Right atrium auricular region (tissue), 2 donors: ENCODE results near the gene NVL. TPM values are rescaled to one million over a fixed set of nuclear protein-coding genes. Genes with fewer than 3 reads are reported as not detected.

Experiments
- DNase-seq: peaks from one replicate; pipeline ENCODE4 v3.0.0-alpha.2; 2019; ENCODE audit warnings: low spot score
- H3K27ac ChIP-seq, 2 donors: fragments of 200-600 bp; sonication (generic); 1 replicate in 1 of 2; 2 replicates in 1 of 2; pipeline ENCODE4 v1.5.1; 2016 to 2019
- H3K27me3 ChIP-seq, 2 donors: fragments of 200-600 bp; sonication (generic); one replicate each; pipeline versions ENCODE4 v1.5.1 to v1.6.0; 2017 to 2019
- H3K36me3 ChIP-seq: fragments of 200-600 bp; sonication (generic); one replicate; pipeline ENCODE4 v1.5.1; 2016
- H3K4me1 ChIP-seq, 2 donors: fragments of 200-600 bp; sonication (generic); one replicate each; pipeline versions ENCODE4 v1.5.1 to v1.6.0; 2017 to 2019
- H3K4me3 ChIP-seq, 2 donors: fragments of 200-600 bp; sonication (generic); 1 replicate in 1 of 2; 2 replicates in 1 of 2; pipeline ENCODE4 v1.5.1; 2017 to 2019; ENCODE audit warnings: mild to moderate bottlenecking in 1 of 2, moderate library complexity in 1 of 2
- H3K9me3 ChIP-seq, 2 donors: fragments of 200-600 bp; sonication (generic); one replicate each; pipeline ENCODE4 v1.5.1; 2019
- CTCF ChIP-seq, 2 donors: fragments of 200-600 bp; sonication (generic); IDR thresholded peaks; one replicate each; pipeline ENCODE4 v1.5.1; 2019; ENCODE audit warnings: antibody characterized with exemption in 2 of 2
- total RNA-seq, 2 donors: library from RNA; depleted of rRNA; stranded (reverse); fragments of >200 nt; gene quantifications; one replicate each; pipeline ENCODE4 v1.1.0, GENCODE V29; 2016

NVL gene
- total RNA-seq, 2 donors from 2014 or later, result 7.5 to 8.3 TPM

- no peak overlapping the region for H3K4me3 ChIP-seq
- H3K27me3 ChIP-seq, result no peaks in the 10 kb centered on the region
- no peak for TF ChIP-seq CTCF (IDR thresholded peaks at IDR 0.05)
- no peak overlapping the region for H3K27ac ChIP-seq
- H3K36me3 ChIP-seq, result no peaks in the 10 kb centered on the region
- no peaks in the 10 kb centered on the region for H3K9me3 ChIP-seq
- DNase-seq, result no peak
- H3K4me1 ChIP-seq, result peaks cover 0 to 22% of the 10 kb centered on the region in 2 donors
These were observed 1.4 kb upstream of the NVL start for GRCh38 chr1:224331326-224331725.

GRCh38 chr1:224329484-224329841, 509 bp downstream of the NVL start:
- Histone ChIP-seq H3K4me1 (peaks cover 0 to 22% of the 10 kb centered on the region in 2 donors), H3K4me3 (peak overlapping the region; percentile 83 to 91), H3K27me3 (no peaks in the 10 kb centered on the region), H3K27ac (peak overlapping the region; percentile 92 to 93), H3K36me3 (no peaks in the 10 kb centered on the region), H3K9me3 (no peaks in the 10 kb centered on the region)
- no peak for TF ChIP-seq CTCF (IDR thresholded peaks at IDR 0.05)
- no peak for DNase-seq

- no peak overlapping the region for H3K27ac ChIP-seq
- H3K4me1 ChIP-seq, result peaks cover 0 to 22% of the 10 kb centered on the region in 2 donors
- peak overlapping the region in 1 of 2 donors; percentile 83 for H3K4me3 ChIP-seq
- no peak for TF ChIP-seq CTCF (IDR thresholded peaks at IDR 0.05)
- no peaks in the 10 kb centered on the region for H3K36me3 ChIP-seq
- no peaks in the 10 kb centered on the region for H3K27me3 ChIP-seq
- no peaks in the 10 kb centered on the region for H3K9me3 ChIP-seq
- DNase-seq, result no peak
These were observed 1.3 kb downstream of the NVL start for GRCh38 chr1:224328644-224329043.

- no peaks in the 10 kb centered on the region for H3K27me3 ChIP-seq
- H3K27ac ChIP-seq, result no peak overlapping the region
- DNase-seq, result no peak
- H3K9me3 ChIP-seq, result no peaks in the 10 kb centered on the region
- H3K36me3 ChIP-seq, result no peaks in the 10 kb centered on the region
- no peak for TF ChIP-seq CTCF (IDR thresholded peaks at IDR 0.05)
- no peak overlapping the region for H3K4me3 ChIP-seq
- H3K4me1 ChIP-seq, result peaks cover 0 to 19% of the 10 kb centered on the region in 2 donors
These were observed 4.0 kb downstream of the NVL start for GRCh38 chr1:224325959-224326358.

- no peak for TF ChIP-seq CTCF (IDR thresholded peaks at IDR 0.05)
- no peak overlapping the region for H3K4me3 ChIP-seq
- no peaks in the 10 kb centered on the region for H3K36me3 ChIP-seq
- H3K27ac ChIP-seq, result no peak overlapping the region
- no peaks in the 10 kb centered on the region for H3K4me1 ChIP-seq
- H3K9me3 ChIP-seq, result no peaks in the 10 kb centered on the region
- H3K27me3 ChIP-seq, result no peaks in the 10 kb centered on the region
- DNase-seq, result no peak
These were observed 8.3 kb downstream of the NVL start for GRCh38 chr1:224321706-224322105.

- DNase-seq, result no peak
- H3K4me1 ChIP-seq, result no peaks in the 10 kb centered on the region
- no peak for TF ChIP-seq CTCF (IDR thresholded peaks at IDR 0.05)
- H3K9me3 ChIP-seq, result no peaks in the 10 kb centered on the region
- peaks cover 24% of the 10 kb centered on the region for H3K36me3 ChIP-seq
- H3K27ac ChIP-seq, result no peak overlapping the region
- no peaks in the 10 kb centered on the region for H3K27me3 ChIP-seq
- H3K4me3 ChIP-seq, result no peak overlapping the region
These were observed 12.5 kb downstream of the NVL start for GRCh38 chr1:224317383-224318045.
